ENCODE data around the gene PZP.

The PZP gene

GRCh38 chr12:9124383-9125031, 83.7 kb downstream of the PZP start:
- no peak for TF ChIP-seq GATA1 (IDR thresholded peaks at IDR 0.05; ENCODE audit: low read depth, low read length)
- no peak for TF ChIP-seq POLR2A (IDR thresholded peaks at IDR 0.05; ENCODE audit: low read length)
- no peak for DNase-seq

GRCh38 chr12:9123781-9124382, 84.3 kb downstream of the PZP start:
- DNase-seq, result no peak
- TF ChIP-seq POLR2A (IDR thresholded peaks at IDR 0.05; ENCODE audit: low read length) (no peak), GATA1 (IDR thresholded peaks at IDR 0.05; ENCODE audit: low read depth, low read length) (no peak)

- no peak for TF ChIP-seq POLR2A (IDR thresholded peaks at IDR 0.05; ENCODE audit: low read length)
- TF ChIP-seq GATA1 (IDR thresholded peaks at IDR 0.05; ENCODE audit: low read depth, low read length), result no peak
- no peak for DNase-seq
Measured at GRCh38 chr12:9122091-9122609, 86.0 kb downstream of the PZP start.

GRCh38 chr12:9120487-9121184, 87.6 kb downstream of the PZP start:
- DNase-seq, result no peak
- no peak for TF ChIP-seq GATA1 (IDR thresholded peaks at IDR 0.05; ENCODE audit: low read depth, low read length)
- TF ChIP-seq POLR2A (IDR thresholded peaks at IDR 0.05; ENCODE audit: low read length), result no peak

GRCh38 chr12:9118158-9118557, 90.0 kb downstream of the PZP start:
- TF ChIP-seq POLR2A (IDR thresholded peaks at IDR 0.05; ENCODE audit: low read length) (no peak), GATA1 (IDR thresholded peaks at IDR 0.05; ENCODE audit: low read depth, low read length) (no peak)
- DNase-seq, result no peak

GRCh38 chr12:9115731-9116559, 92.2 kb downstream of the PZP start, which contains the start of gene A2M:
TSS of gene A2M (minus strand) at chr12:9115919. CDS start at chr12:9115849, 70 bp downstream.
- DNase-seq, result no peak
- TF ChIP-seq GATA1 (IDR thresholded peaks at IDR 0.05; ENCODE audit: low read depth, low read length) (no peak), POLR2A (IDR thresholded peaks at IDR 0.05; ENCODE audit: low read length) (no peak)

- no peak for DNase-seq
- no peak for TF ChIP-seq GATA1 (IDR thresholded peaks at IDR 0.05; ENCODE audit: low read depth, low read length)
Measured at GRCh38 chr12:9114946-9115345, 93.2 kb downstream of the PZP start.

GRCh38 chr12:9113987-9114309, 94.2 kb downstream of the PZP start:
- DNase-seq, result no peak
- no peak for TF ChIP-seq GATA1 (IDR thresholded peaks at IDR 0.05; ENCODE audit: low read depth, low read length)
- no peak for TF ChIP-seq POLR2A (IDR thresholded peaks at IDR 0.05; ENCODE audit: low read length)

- TF ChIP-seq POLR2A (IDR thresholded peaks at IDR 0.05; ENCODE audit: low read length) (no peak), GATA1 (IDR thresholded peaks at IDR 0.05; ENCODE audit: low read depth, low read length) (no peak)
- DNase-seq, result no peak
Measured at GRCh38 chr12:9113296-9113986, 94.8 kb downstream of the PZP start.

GRCh38 chr12:9112076-9112853, 95.9 kb downstream of the PZP start:
- no peak for TF ChIP-seq POLR2A (IDR thresholded peaks at IDR 0.05; ENCODE audit: low read length)
- no peak for TF ChIP-seq GATA1 (IDR thresholded peaks at IDR 0.05; ENCODE audit: low read depth, low read length)
- DNase-seq, result no peak

- TF ChIP-seq POLR2A (IDR thresholded peaks at IDR 0.05; ENCODE audit: low read length) (no peak), GATA1 (IDR thresholded peaks at IDR 0.05; ENCODE audit: low read depth, low read length) (no peak)
- DNase-seq, result no peak
Measured at GRCh38 chr12:9111525-9111924, 96.7 kb downstream of the PZP start.

GRCh38 chr12:9109737-9110491, 98.3 kb downstream of the PZP start:
- no peak for DNase-seq
- TF ChIP-seq GATA1 (IDR thresholded peaks at IDR 0.05; ENCODE audit: low read depth, low read length) (no peak), POLR2A (IDR thresholded peaks at IDR 0.05; ENCODE audit: low read length) (no peak)
